Measurements from ENCODE around the gene SUSD1.
A peak's percentile ranks its signal among the peaks of the same experiment; 100 is the strongest.

The SUSD1 gene

GRCh38 chr9:112038017-112038408 lies 137.1 kb downstream of the SUSD1 start:
- DNase-seq (ENCODE audit: low read depth), result no peak

- peak; percentile 53 for DNase-seq (ENCODE audit: low read depth)
These were observed 137.6 kb downstream of the SUSD1 start for GRCh38 chr9:112037281-112038016.

- DNase-seq (ENCODE audit: low read depth), result no peak
These were observed 139.8 kb downstream of the SUSD1 start for GRCh38 chr9:112035166-112035826.

GRCh38 chr9:112034216-112034611 lies 140.9 kb downstream of the SUSD1 start:
- DNase-seq (ENCODE audit: low read depth), result no peak

- no peak for DNase-seq (ENCODE audit: low read depth)
These were observed 141.6 kb downstream of the SUSD1 start for GRCh38 chr9:112033237-112034215.

- no peak for DNase-seq (ENCODE audit: low read depth)
These were observed 142.4 kb downstream of the SUSD1 start for GRCh38 chr9:112032743-112033142.

GRCh38 chr9:112032009-112032408 lies 143.1 kb downstream of the SUSD1 start:
- DNase-seq (ENCODE audit: low read depth), result no peak

- DNase-seq (ENCODE audit: low read depth), result no peak
These were observed 143.7 kb downstream of the SUSD1 start for GRCh38 chr9:112031400-112031799.

GRCh38 chr9:112029921-112030444 lies 145.1 kb downstream of the SUSD1 start:
- no peak for DNase-seq (ENCODE audit: low read depth)

- DNase-seq (ENCODE audit: low read depth), result peak; percentile 1
These were observed 146.6 kb downstream of the SUSD1 start for GRCh38 chr9:112028242-112029221.

GRCh38 chr9:112025850-112026249 lies 149.2 kb downstream of the SUSD1 start:
- DNase-seq (ENCODE audit: low read depth), result no peak

- DNase-seq (ENCODE audit: low read depth), result no peak
These were observed 153.4 kb downstream of the SUSD1 start for GRCh38 chr9:112021742-112022141.

- DNase-seq (ENCODE audit: low read depth), result no peak
These were observed 154.2 kb downstream of the SUSD1 start for GRCh38 chr9:112020680-112021596.

GRCh38 chr9:112017878-112018277 lies 157.2 kb downstream of the SUSD1 start:
- no peak for DNase-seq (ENCODE audit: low read depth)

GRCh38 chr9:112015736-112016135 lies 159.4 kb downstream of the SUSD1 start:
- no peak for DNase-seq (ENCODE audit: low read depth)

- DNase-seq (ENCODE audit: low read depth), result no peak
These were observed 159.9 kb downstream of the SUSD1 start for GRCh38 chr9:112015149-112015548.

- no peak for DNase-seq (ENCODE audit: low read depth)
These were observed 161.8 kb downstream of the SUSD1 start for GRCh38 chr9:112013266-112013665.

GRCh38 chr9:112012026-112012902 lies 162.8 kb downstream of the SUSD1 start:
- DNase-seq (ENCODE audit: low read depth), result no peak

GRCh38 chr9:112011051-112011620 lies 164.0 kb downstream of the SUSD1 start:
- DNase-seq (ENCODE audit: low read depth), result no peak
